HepG2 (cell line): ENCODE measurements around the gene R3HCC1L. TPM values are rescaled to one million over a fixed set of nuclear protein-coding genes. Genes with fewer than 3 reads are reported as not detected.

Experiments
- ATAC-seq: fragments of 200-7000 bp; cut with Tn5 transposase; 3 replicates; pipeline ENCODE4 v1.9.1; 2020; ENCODE audit warnings: mild to moderate bottlenecking, moderate library complexity
- BruUV-seq: library from RNA; stranded (reverse); fragments of 400-500 nt; replicated peaks from 2 replicates; lab custom pipeline; 2021; lab: Mats Ljungman, UMichigan
- CTCF ChIA-PET: fragments of 300-600 bp; formaldehyde crosslinking; extraction: SDS; loops from one replicate; lab custom pipeline; 2021; ENCODE audit warnings: low total read pairs, inconsistent platforms, low intra/inter-chr PET ratio; lab: Yijun Ruan, JAX
- POLR2A ChIA-PET: fragments of 350-600 bp; sonication (Branson Sonifier 250); formaldehyde crosslinking; loops from one replicate; lab custom pipeline; 2020; ENCODE audit warnings: antibody characterized with exemption, inconsistent platforms; lab: Yijun Ruan, JAX
- DNase-seq: peaks from one replicate; pipeline ENCODE4 v3.0.0-alpha.2; 2015; ENCODE audit warnings: low spot score
- FAIRE-seq: peaks from 3 replicates; lab custom pipeline; 2011; peaks lifted over from hg19 to GRCh38; lab: Jason Lieb, UNC
- H2AFZ ChIP-seq: one replicate; pipeline ENCODE4 v1.6.1; 2011; ENCODE audit warnings: low read length, inconsistent platforms
- H3K27ac ChIP-seq: fragments of 300-600 bp; 3 replicates; pipeline ENCODE4 v1.8.0; 2011; ENCODE audit warnings: mixed run types, mild to moderate bottlenecking, mixed read lengths, low read length, inconsistent platforms; ENCODE audit not compliant: insufficient read depth; ENCODE audit errors: extremely low read length
- H3K27me3 ChIP-seq, 2 experiments: fragments of 200-600 bp in 1 of 2; 2 replicates in 1 of 2; 3 replicates in 1 of 2; pipeline versions ENCODE4 v1.6.0 to v1.8.0; 2011; ENCODE audit warnings: low read length in 2 of 2, mild to moderate bottlenecking in 2 of 2, moderate library complexity in 2 of 2, inconsistent platforms in 1 of 2; ENCODE audit not compliant: insufficient read depth in 2 of 2, control insufficient read depth in 1 of 2
- H3K36me3 ChIP-seq, 2 experiments: fragments of 200-600 bp in 1 of 2; replicated peaks in 1 of 2; 2 replicates in 1 of 2; 3 replicates in 1 of 2; pipeline versions ENCODE4 v1.5.1 to v1.8.0; 2011; ENCODE audit warnings: low read length in 2 of 2, inconsistent platforms in 1 of 2; ENCODE audit not compliant: insufficient read depth in 2 of 2, control insufficient read depth in 1 of 2
- H3K4me1 ChIP-seq: 2 replicates; pipeline ENCODE4 v1.5.1; 2012; ENCODE audit warnings: low read length, inconsistent platforms; ENCODE audit not compliant: insufficient read depth
- H3K4me2 ChIP-seq: 2 replicates; pipeline ENCODE4 v1.6.0; 2011; ENCODE audit warnings: low read depth, low read length, inconsistent platforms
- H3K4me3 ChIP-seq, 3 experiments: fragments of 200-600 bp in 1 of 3; sonication (generic), shearing (Covaris generic) in 1 of 3; replicated peaks in 1 of 3; 2 replicates each; pipeline ENCODE4 v1.5.1; 2011 to 2016; ENCODE audit warnings: low read length in 3 of 3, inconsistent platforms in 2 of 3, low read depth in 2 of 3, mild to moderate bottlenecking in 2 of 3, control low read depth in 1 of 3, mixed read lengths in 1 of 3; ENCODE audit not compliant: insufficient read depth in 1 of 3
- H3K79me2 ChIP-seq: one replicate; pipeline ENCODE4 v1.6.1; 2011; ENCODE audit warnings: low read length, inconsistent platforms; ENCODE audit not compliant: insufficient read depth
- H3K9ac ChIP-seq: 2 replicates; pipeline ENCODE4 v1.6.0; 2011; ENCODE audit warnings: mild to moderate bottlenecking, low read depth, low read length, inconsistent platforms; ENCODE audit not compliant: insufficient read depth
- H3K9me3 ChIP-seq: 2 replicates; pipeline ENCODE4 v1.5.1; 2012; ENCODE audit warnings: mild to moderate bottlenecking, low read length
- H4K20me1 ChIP-seq: 2 replicates; pipeline ENCODE4 v1.6.0; 2011; ENCODE audit warnings: inconsistent platforms, mild to moderate bottlenecking, low read length, moderate library complexity; ENCODE audit not compliant: insufficient read depth
- DMAP1 ChIP-seq: IDR thresholded peaks from 2 replicates; pipeline ENCODE4 v1.6.1; 2016
- ELK4 ChIP-seq: sonication (generic); formaldehyde crosslinking; IDR thresholded peaks from 2 replicates; pipeline ENCODE4 v1.9.0; 2021; ENCODE audit warnings: missing genetic modification reagents, borderline replicate concordance
- JUND ChIP-seq: sonication (generic); formaldehyde crosslinking; IDR thresholded peaks from 2 replicates; pipeline ENCODE4 v1.8.0; 2022; ENCODE audit warnings: mild to moderate bottlenecking, missing genetic modification reagents
- MIXL1 ChIP-seq: IDR thresholded peaks from 2 replicates; pipeline ENCODE4 v1.6.1; 2016
- NFATC3 ChIP-seq: sonication (generic); formaldehyde crosslinking; IDR thresholded peaks from 2 replicates; pipeline ENCODE4 v1.5.1; 2020; ENCODE audit warnings: mild to moderate bottlenecking, missing genetic modification reagents
- YEATS4 ChIP-seq: sonication (generic); formaldehyde crosslinking; IDR thresholded peaks from 2 replicates; pipeline ENCODE4 v1.4.0; 2020; ENCODE audit warnings: missing genetic modification reagents, borderline replicate concordance
- ZBTB34 ChIP-seq: sonication (generic); formaldehyde crosslinking; IDR thresholded peaks from 2 replicates; pipeline ENCODE4 v1.8.0; 2022; ENCODE audit warnings: mild to moderate bottlenecking, missing genetic modification reagents
- ZFP1 ChIP-seq: IDR thresholded peaks from 2 replicates; pipeline ENCODE4 v1.6.1; 2016
- ZMAT5 ChIP-seq: sonication (generic); formaldehyde crosslinking; IDR thresholded peaks from 2 replicates; pipeline ENCODE4 v1.5.0; 2020; ENCODE audit warnings: mild to moderate bottlenecking, low read depth, missing genetic modification reagents, borderline replicate concordance
- ZNF207 ChIP-seq: fragments of 450-650 bp; IDR thresholded peaks from 2 replicates; pipeline ENCODE4 v1.6.1; 2016; ENCODE audit warnings: antibody characterized with exemption, borderline replicate concordance
- ZNF225 ChIP-seq: sonication (generic); formaldehyde crosslinking; IDR thresholded peaks from 2 replicates; pipeline ENCODE4 v1.4.0; 2020; ENCODE audit warnings: mild to moderate bottlenecking, missing genetic modification reagents
- ZNF703 ChIP-seq: sonication (generic); formaldehyde crosslinking; IDR thresholded peaks from 2 replicates; pipeline ENCODE4 v1.5.1; 2020; ENCODE audit warnings: missing genetic modification reagents, mild to moderate bottlenecking, moderate library complexity, borderline replicate concordance
- ZNF710 ChIP-seq: sonication (generic); formaldehyde crosslinking; IDR thresholded peaks from 2 replicates; pipeline ENCODE4 v1.5.0; 2020; ENCODE audit warnings: mild to moderate bottlenecking, missing genetic modification reagents, borderline replicate concordance
- WGBS: methylation state at CpG from one replicate; pipeline ENCODE4 v1.1.6; 2017; ENCODE audit warnings: low lambda C conversion rate; 5-methylcytosine and 5-hydroxymethylcytosine counted together
- in situ Hi-C: cut with HindIII; loops from 2 replicates; pipeline ENCODE4 v1.10.0; 2017; ENCODE audit warnings: low pct_unique_long_range_greater_than_20kb; ENCODE audit not compliant: extremely low pct_ligation_motif_present
- intact Hi-C: fragments of 100-400 bp; cut with micrococcal nuclease; formaldehyde crosslinking; loops from one replicate; pipeline ENCODE4 v1.10.0; 2022; ENCODE audit not compliant: unreplicated experiment
- polyA plus RNA-seq, 8 experiments: library from polyadenylated mRNA; depleted of rRNA in 3 of 8; stranded (reverse) in 7 of 8; unstranded in 1 of 8; fragments of >200 nt; fragmentation: Illumina TruSeq in 4 of 8; extraction: Trizol in 4 of 8; gene quantifications; 2 replicates each; pipeline versions ENCODE4 v1.2.1 to v1.2.3, GENCODE V29; 2011 to 2016; ENCODE audit warnings: low read depth in 4 of 8, missing spikeins in 1 of 8, mixed read lengths in 1 of 8; ENCODE audit not compliant: insufficient read depth in 1 of 8
- total RNA-seq, 5 experiments: library from RNA; depleted of rRNA; stranded (reverse); fragments of >200 nt; fragmentation: Illumina TruSeq; extraction: Trizol; gene quantifications; 2 replicates each; pipeline ENCODE4 v1.2.3, GENCODE V29; 2016; ENCODE audit warnings: low read depth in 1 of 5

Gene R3HCC1L
- total and polyA plus RNA-seq, 2 of the 13 experiments (the other 11 are each of a cell fraction or from before 2014, with no cell fraction given): 6.5 to 12.2 TPM

- TF ChIP-seq ZNF710 (CRISPR knock-in tag) (no peak), DMAP1 (CRISPR knock-in tag) (no peak)
Measured at GRCh38 chr10:98235846-98236245, 101.4 kb downstream of the R3HCC1L start (continued).

GRCh38 chr10:98236862-98237261 lies 102.4 kb downstream of the R3HCC1L start:
- in situ Hi-C loops: no loop called here
- Histone ChIP-seq H4K20me1 (no peaks in the 10 kb centered on the region), H3K79me2 (no peaks in the 10 kb centered on the region), H3K9ac (no peak overlapping the region), H3K4me2 (no peak overlapping the region), H2AFZ (no peak overlapping the region), H3K9me3 (no peaks in the 10 kb centered on the region), H3K36me3 (peaks cover 0 to 48% of the 10 kb centered on the region in 2 experiments), H3K4me3 (no peak overlapping the region), H3K4me1 (no peaks in the 10 kb centered on the region), H3K27me3 (no peaks in the 10 kb centered on the region), H3K27ac (no peak overlapping the region)
- ATAC-seq (no peak), DNase-seq (no peak), FAIRE-seq (no peak)
- intact Hi-C loops: no loop called here
- POLR2A ChIA-PET: no interaction called here
- WGBS: 96% methylated on average over 5 of the region's 5 CpGs
- TF ChIP-seq ZBTB34 (CRISPR knock-in tag) (no peak), NFATC3 (CRISPR knock-in tag) (no peak), MIXL1 (CRISPR knock-in tag) (no peak), ZNF207 (no peak), YEATS4 (CRISPR knock-in tag) (no peak), ZNF225 (no peak), JUND (no peak), ZNF703 (CRISPR knock-in tag) (no peak), ZFP1 (CRISPR knock-in tag) (no peak), ZMAT5 (no peak), ELK4 (CRISPR knock-in tag) (no peak)
- no TSS peak for BruUV-seq
- CTCF ChIA-PET: no interaction called here
